DMS153 treated with DMSO at 0.1 percent for 48 hours (cell line): ENCODE measurements around the gene TUBGCP6.

Experiments used
- DNase-seq: peaks from one replicate; lab custom pipeline; 2025; ENCODE audit not compliant: unreplicated experiment; lab: John Stamatoyannopoulos, UW

The TUBGCP6 gene

DNA sequence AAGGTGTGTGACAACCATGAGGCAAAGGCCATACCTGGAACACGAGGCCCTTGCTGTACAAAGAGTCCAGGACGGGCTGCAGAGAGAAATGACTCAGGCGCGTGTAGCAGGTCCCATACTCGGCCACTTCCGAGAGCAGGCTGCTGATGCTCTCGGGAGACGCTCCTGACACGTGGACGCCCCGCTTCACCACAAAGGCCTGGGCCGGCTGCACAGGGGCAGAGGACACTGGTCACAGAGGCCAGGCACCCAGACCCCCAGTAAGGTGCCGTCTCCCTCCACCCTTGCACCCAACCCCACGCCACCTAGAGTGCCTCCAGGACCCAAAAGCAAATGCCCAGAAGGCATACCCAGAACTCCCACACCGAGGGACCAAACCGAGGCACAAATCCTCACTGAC, 15.5 kb downstream of the TUBGCP6 start:
- DNase-seq, result no peak

DNA sequence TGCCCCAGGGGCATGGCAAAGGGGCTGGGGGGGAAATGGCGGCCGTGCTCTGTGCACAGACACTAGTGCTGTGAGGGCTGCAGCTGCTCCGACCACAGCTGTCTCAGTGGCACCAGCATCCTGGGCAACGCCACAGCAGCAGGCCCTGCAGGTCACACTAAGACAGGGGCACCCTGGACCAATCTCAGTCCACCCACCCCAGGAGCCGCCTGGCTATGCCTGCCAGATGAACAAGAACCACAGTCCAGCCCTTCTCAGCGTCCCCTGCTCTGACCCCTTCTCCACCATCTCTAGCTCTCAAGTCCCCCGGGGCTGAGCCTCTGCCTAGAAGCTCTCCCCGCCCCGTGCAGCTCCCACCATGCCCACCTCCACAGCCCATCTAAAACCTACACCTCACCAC, 16.5 kb downstream of the TUBGCP6 start:
- DNase-seq, result no peak

DNA sequence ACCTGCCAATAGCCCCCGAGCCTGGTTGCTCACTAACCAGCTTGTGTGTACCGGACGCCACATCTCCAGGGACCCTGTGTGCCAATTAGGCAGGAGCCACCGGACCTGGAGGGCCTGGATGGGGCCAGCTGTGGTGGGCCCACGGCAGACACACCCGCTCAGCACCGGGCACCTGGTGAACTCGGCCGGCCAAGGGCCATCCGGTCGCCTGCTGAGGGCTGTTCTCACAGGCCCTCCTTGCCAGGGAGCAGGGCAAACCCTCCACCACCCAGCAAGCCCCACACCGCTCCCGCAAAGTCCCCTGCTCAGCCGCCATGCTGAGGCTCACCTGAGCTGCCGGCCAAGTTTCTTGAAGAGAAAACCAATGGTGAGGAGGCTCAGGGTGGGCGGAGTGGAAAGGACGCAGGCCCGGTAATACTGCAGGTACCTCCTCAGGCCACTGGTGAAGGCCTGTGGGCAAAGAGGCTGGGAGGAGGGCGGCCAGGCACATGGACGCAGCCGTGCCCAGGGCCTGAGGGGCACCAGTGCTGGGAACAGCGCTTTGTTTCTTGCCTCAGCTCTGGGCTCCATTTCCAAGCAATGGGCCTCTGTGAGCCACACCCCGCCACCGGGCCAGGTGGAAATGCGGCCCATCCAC, 17.1 kb downstream of the TUBGCP6 start:
- DNase-seq, result no peak

DNA sequence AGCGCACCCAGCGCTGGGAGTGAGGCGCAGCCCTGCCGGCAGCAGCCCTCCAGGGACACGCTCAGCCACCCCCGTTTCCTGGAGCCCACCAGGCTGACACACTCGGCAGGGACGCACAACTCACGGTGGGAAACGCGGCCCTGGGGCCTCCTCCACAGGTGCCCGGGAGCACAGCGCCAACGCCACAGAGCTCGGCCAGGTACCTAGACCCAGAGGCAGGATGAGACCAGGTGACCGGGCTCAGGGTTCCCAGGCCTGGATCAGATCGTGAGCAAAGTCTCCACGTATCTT, 18.0 kb downstream of the TUBGCP6 start:
- no peak for DNase-seq

DNA sequence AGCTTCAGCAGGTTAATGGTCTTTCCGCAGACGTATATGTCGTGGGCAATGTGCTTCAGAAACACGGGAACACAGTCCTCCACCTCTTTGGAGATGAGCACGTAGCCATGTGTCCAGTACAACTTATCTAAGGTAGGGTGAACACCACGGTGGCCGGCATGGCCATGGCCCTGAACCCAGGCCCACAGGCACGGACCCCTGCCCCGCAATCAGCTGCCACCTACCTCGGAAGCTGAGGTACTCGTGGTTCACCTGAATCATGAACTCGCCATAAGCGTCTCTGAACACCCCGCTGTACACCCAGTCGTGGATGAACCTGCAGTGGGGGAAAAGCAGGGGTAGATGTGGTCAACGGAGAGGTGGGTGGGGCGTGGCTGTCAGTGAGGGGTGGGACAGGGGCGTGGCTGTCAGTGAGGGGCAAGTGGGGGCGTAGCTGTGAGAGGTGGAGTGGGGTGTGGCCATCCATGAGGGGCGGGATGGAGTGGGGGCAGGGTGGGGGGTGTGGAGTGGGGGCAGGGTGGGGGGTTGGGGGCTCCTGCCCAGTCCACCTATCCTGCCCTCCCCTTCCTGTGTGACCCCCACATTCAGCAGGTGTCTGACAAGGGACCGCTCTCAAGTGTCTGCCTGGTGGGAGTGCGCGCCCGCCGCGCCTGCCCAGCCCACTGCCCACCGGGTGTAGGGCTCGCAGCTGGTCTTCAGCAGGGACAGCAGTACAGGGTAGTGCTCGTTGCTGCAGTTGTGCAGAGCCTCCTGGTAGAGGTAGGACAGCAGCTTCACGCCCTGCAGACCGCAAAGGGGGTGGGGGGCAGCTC, 18.6 kb downstream of the TUBGCP6 start:
- DNase-seq, result no peak

DNA sequence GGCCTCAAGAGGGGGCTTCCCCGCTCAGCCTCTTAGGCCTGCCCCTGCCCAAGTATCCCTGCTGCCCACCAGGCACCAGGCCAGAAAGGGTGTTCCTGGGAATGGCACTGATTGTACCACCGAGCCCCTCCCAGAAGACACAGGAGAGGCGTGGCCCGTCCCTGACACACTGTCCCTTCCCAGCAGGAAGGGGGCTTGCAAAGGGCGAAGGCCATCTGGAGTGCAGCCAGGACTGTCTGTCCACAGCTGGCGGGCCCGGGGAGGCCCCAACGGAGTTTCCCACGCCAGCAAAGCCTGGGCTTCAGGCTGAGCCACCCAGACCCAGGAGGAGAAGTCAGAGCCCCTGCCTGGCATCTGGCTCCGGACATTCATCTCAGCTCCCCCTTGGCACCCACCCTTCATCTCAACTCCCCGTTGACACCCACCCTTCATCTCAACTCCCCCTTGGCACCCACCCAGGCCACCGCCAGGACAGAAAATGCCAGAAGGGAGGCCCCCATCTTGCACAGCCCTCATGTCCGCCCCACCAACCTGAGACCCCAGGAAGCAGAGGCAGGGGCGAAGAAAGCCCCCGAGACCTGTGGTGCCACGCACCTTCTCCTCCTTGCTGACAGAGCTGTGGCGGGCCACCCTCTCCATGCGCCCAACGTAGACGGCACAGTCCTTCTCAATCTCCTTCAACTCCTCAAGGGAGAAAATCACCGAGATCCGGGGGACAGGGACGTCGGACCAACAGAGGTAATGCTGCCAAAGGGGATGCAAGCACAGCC, 19.4 kb downstream of the TUBGCP6 start:
- DNase-seq, result no peak

DNA sequence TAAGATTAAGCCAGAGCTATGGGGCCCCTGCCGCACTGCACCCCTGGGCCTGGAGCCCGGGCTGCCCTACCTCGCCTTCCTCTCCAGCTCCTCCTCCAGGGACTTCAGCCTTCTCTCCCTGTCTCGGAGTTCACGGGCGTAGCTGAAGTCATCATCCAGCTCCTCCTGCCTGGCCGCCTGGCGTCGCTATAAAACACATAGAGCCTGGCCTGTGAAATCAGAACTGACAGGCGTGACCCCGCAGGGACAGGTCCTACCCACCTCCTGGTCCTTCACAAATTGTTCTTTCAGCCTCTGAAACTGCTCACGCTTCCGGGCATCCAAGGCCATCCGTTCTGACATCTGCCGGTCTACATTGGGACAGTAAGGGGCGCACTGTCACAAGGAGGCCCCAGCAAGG, 20.8 kb downstream of the TUBGCP6 start:
- DNase-seq, result no peak

DNA sequence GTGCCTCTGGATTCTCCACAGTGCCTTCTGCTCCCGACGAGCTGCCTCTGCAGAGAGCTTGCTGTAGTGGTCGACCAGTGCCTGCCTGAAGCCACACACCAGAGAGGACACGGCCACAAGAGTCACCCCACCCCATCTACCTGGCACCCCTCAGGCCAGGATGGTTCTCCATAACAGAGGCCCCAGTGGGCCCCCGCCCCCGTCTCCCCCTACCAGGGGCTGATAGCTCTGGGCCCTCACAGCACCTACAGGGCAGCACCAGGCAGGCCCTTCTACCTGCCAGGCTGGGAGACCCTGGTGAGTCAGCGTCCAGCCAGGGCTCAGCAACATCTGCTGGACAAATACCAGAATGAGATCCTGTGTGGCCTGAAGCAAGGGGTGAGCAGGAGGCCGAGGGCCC, 22.3 kb downstream of the TUBGCP6 start:
- no peak for DNase-seq

DNA sequence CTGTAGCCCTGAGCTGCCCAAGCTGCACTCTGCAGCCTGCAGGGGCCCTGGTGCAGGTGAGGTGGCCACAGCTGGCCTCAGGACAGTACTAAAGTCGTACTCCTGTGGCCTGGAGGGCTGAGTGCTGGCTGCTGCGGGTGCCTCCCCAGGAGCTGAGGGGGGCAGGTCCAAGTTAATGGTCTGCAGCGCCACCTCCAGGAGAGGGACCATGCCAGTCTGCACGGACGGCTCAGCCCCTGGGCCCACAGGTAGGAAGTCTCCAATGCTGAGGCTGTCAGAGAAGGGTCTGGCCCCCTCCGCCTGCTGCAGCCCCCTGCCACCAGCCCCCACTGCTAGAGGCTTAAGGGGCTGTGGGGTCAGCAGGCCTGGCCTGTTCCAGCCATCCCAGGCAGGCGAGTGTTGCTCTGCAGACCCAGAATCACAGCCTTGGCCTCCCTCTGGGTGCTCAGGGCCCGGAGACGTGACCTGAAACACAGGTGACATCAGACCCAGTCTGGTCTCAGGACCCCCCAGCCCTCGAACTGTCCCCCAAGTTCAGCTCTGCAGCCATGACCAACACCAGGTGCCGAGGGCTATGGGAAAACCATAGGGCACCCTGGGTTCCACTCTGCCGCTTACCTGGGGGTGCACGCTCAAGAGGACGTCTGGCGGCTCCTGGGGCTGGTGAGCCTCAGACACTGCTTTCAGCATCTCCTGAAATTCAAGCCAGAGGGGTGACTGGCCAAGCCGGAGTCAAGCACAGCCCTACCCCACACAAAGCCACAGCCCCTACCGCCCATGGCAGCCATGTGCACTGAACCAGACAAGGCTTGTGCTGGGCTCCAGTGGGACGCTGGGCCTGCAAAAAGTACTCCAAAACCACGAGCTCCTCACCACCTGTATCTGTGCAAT, 23.2 kb downstream of the TUBGCP6 start:
- DNase-seq, result no peak

DNA sequence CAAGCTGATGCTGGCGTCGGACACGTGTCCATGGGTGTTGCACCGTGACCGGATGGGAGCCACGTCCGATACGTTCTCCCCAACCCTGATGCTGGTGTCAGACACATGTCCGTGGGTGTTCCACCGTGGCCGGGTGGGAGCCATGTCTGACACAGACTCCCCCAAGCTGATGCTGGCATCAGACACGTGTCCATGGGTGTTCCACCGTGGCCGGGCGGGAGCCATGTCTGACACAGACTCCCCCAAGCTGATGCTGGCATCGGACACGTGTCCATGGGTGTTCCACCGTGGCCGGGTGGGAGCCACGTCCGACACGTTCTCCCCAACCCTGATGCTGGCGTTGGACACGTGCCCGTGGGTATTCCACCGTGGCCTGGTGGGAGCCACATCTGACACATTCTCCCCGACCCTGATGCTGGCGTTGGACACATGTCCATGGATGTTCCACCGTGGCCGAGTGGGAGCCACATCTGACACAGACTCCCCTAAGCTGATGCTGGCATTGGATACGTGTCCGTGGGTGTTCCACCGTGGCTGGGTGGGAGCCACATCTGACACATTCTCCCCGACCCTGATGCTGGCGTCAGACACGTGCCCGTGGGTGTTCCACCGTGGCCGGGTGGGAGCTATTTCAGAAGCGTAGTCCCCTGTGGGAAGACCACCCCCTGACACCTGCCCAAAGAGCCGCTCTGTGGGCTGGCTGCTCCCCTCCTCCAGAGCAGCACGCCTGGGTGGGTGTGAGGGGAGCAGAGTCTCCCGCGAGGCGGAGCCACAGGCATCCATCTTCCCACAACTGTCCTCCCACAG, 24.0 kb downstream of the TUBGCP6 start:
- no peak for DNase-seq

DNA sequence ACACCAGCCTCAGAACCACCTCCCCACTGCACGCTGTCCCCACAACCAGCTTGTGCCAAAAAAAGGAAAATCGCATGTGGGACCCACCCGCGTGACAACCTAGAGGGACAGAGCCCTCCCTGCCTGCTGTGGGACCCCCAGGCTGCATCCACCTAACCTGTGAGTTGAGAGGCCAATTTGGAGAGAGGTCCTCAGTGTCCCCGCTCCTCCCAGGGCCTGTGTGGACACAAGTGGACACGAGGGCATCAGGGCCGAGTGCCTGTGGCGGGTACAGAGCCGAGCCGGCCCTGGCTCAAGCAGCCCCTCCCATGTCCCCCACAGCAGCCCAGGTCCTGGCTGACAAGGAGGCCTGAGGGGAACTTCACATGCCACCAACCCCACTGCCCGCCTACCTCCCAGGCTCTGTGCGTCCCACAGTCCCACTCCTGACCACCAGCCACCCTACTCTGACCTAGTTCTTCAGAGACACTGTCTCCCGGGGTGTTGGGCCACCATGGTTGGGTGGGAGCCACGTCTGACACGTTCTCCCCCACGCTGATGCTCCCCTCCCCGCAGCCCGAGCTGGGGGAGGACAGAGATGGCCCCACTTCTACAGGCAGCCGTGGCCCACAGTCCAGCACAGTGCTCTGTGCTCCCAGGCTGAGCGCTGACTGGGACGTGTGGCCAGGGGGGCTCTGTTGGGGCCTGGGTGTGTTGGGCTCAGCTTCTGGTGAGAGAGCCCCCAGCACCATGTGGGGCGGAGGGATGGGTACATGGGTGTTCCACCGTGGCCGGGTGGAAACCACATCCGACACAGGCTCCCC, 24.8 kb downstream of the TUBGCP6 start:
- DNase-seq, result no peak

DNA sequence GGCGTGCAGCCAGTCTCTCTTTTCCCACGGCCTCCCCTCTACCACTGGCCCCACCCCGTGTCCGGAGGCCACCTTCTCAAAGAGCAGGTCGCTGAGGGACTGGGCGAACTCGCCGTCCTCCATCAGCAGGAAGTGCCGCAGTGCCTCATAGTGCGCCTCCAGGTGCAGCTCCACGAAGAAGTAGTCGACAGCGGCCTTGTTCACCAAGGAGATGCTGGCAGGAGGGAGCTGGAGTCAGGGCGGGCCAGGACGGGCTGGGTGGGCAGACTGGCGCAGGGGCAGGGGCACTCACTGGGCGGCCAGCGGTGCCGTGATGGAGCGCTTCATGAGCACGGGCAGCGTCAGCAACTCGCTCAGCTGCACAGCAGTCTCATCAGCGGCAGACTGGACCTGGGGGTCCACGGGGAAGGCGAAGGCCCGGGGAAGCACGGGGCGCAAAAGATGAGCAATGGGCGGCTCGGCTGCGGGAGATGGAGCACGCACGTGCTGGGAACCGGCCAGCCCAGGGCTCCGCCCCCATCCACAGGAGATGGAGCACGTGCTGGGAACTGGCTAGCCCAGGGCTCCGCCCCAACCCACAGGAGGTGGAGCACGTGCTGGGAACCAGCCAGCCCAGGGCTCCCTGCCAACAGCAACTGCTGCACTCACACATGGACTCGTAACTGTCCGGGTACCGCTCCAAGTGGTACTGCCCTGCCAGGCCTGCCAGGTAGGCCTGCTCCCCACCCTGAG, 25.7 kb downstream of the TUBGCP6 start:
- DNase-seq, result peak; percentile 41

DNA sequence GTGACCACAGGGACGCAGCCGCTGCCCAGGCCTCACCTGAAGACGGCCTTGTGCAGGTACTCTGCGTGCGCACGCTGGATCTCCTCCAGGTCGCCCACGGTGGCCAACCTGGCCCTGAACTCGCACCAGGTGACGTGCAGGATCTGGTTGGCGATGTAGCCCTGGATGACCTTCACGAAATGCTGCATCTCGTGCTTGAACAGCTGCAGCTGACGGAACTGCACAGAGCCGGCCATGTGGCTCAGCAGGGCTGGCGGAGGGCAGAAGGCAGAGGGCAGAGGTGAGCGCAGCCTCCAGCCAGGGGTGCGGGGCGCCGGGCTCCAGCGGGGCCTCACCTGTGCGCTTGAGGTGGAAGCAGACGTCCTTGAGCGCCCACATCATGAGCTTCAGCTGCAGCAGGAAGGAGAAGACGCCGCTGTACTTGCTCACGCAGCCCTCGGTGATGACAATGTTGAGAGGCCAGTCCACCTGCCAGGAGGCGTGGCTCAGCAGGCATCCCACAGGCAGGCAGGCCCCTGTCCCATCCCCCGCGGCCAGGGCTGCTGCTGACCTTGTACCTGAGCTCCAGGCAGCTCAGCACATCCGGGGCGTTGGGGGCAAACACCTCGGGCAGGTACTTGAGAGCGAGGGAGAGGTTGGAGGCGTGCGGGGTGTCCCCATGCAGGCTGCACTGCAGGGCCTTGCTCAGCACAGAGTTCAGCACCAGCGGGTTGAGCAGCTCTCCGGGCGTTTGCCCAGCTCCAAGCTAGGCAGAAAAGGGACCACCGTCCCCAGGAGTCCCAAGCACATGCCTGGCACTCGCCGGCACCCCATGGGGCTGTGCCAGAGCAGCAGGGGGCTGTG, 26.4 kb downstream of the TUBGCP6 start:
- DNase-seq, result no peak

DNA sequence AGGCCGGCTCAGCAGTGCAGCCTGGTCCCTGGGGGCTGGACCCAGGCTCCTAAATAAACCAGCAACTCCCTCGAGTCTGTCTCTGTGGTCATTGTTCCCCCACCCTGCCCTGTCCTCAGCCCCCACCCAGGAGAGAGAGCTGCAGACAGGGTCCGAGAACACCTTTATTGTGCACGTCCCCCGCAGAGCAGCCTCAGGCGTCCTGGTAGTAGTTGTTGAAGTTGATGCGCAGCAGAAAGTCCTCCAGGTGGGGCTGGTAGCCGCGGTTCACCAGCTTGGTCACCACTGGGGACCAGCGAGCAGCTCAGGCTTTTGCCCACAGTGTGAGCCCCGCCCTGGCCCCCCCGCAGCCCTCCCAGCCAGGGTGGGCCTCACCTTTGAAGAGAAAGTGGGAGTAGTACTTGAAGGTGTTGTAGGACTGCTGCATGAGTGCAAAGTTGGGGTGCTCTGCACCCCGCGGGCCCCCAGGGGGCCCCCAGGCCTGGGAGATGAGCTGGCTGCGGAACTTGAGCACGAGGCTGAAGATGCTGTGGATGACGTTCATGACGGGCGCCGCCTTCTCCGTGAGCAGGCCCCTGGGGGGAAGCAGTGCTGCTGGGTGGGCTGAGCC, 27.2 kb downstream of the TUBGCP6 start:
- no peak for DNase-seq

DNA sequence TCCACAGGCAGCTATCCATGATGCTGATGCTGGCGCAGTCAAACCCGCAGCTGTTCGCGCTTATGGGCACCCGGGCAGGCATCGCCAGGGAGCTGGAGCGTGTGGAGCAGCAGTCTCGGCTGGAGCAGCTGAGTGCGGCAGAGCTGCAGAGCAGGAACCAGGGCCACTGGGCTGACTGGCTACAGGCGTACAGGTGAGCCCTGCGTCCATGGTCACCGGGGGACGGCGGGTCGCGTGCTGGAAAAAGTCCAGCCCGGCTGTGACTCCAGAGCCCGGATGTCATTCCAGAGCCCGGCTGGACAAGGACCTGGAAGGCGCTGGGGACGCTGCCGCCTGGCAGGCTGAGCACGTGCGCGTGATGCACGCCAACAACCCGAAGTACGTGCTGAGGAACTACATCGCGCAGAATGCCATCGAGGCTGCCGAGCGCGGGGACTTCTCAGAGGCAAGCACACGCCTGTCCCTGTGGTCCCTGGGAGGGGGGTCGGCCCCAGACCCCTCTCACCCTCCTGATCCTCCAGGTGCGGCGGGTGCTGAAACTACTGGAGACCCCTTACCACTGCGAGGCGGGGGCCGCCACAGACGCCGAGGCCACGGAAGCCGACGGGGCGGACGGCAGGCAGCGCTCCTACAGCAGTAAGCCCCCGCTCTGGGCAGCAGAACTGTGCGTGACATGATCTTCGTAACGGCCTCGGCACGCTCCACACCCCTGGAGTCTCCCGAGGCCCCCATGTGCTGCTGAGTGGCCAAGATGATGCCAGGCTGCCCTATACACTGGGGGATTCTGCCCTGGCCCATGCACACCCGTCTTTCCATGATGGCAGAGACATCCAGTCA, 27.9 kb downstream of the TUBGCP6 start:
- DNase-seq, result no peak

DNA sequence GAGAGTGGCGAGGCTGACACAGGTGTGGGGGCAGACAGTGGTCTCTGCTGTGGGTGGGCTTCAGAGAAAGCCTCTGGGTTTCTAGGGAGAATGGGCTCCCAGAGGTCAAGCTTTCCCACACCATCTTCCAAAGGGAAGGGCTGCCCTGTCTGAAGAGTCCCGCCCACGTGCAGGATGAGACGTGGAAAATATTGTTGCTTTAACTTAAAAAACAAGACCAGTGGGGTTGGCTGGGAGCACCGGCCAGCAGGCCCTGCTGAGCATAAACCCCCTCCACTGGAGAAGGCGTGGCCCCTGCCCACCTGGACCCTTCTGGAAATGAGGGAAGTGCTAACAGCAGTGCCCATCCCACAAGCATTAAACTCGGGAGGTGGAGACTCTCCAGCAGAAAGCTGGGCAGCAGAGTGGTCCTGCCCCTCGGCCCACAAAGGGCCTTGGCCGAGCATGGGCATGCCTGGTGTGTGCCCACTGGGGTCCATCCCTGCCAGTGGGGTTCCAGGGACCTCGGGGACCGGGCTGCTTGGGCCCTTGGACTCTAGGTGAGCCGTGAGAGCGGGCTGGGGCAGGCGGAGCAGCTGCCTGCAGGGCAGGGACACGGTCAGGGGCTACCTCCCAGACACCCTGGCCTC, 28.7 kb downstream of the TUBGCP6 start:
- no peak for DNase-seq
